Breast epithelium (tissue), 4 donors: Measurements from ENCODE around the gene PTGS1. TPM values are rescaled to one million over a fixed set of nuclear protein-coding genes. Genes with fewer than 3 reads are reported as not detected.
A peak's percentile ranks its signal among the peaks of the same experiment; 100 is the strongest.

Experiments used
- DNase-seq, 2 donors: peaks; one replicate each; pipeline ENCODE4 v3.0.0-alpha.2; 2019; ENCODE audit warnings: low spot score in 2 of 2
- H3K27ac ChIP-seq, 2 donors: fragments of 200-600 bp; sonication (generic) in 1 of 2; one replicate each; pipeline ENCODE4 v1.5.1; 2016 to 2019; ENCODE audit warnings: mild to moderate bottlenecking in 1 of 2
- H3K27me3 ChIP-seq, 2 donors: fragments of 200-600 bp; sonication (generic) in 1 of 2; one replicate each; pipeline versions ENCODE4 v1.5.1 to v1.6.0; 2017 to 2019; ENCODE audit warnings: control low read depth in 1 of 2, mild to moderate bottlenecking in 1 of 2
- H3K36me3 ChIP-seq: fragments of 200-600 bp; one replicate; pipeline ENCODE4 v1.5.1; 2019
- H3K4me1 ChIP-seq, 2 donors: fragments of 200-600 bp; sonication (generic); one replicate each; pipeline ENCODE4 v1.5.1; 2016 to 2019; ENCODE audit warnings: control low read depth in 1 of 2
- H3K4me3 ChIP-seq, 3 donors: fragments of 200-600 bp; sonication (generic); 1 replicate in 2 of 3; 2 replicates in 1 of 3; pipeline ENCODE4 v1.5.1; 2016 to 2019; ENCODE audit warnings: mild to moderate bottlenecking in 3 of 3, moderate library complexity in 2 of 3
- H3K9me3 ChIP-seq, 2 donors: fragments of 200-600 bp; sonication (generic) in 1 of 2; one replicate each; pipeline ENCODE4 v1.5.1; 2016 to 2019; ENCODE audit warnings: control low read depth in 1 of 2
- POLR2A ChIP-seq: fragments of 450-650 bp; IDR thresholded peaks from one replicate; pipeline ENCODE4 v1.6.1; 2016; ENCODE audit warnings: antibody characterized with exemption, mild to moderate bottlenecking, moderate library complexity
- POLR2AphosphoS5 ChIP-seq, 3 donors: sonication (generic); formaldehyde crosslinking; IDR thresholded peaks; one replicate each; pipeline ENCODE4 v1.6.1; 2017; ENCODE audit warnings: antibody characterized with exemption in 3 of 3
- intact Hi-C: fragments of 100-400 bp; cut with DNase I; formaldehyde crosslinking; loops from one replicate; pipeline ENCODE4 v1.15.1; 2023; ENCODE audit warnings: low total_unique reads
- total RNA-seq, 3 donors: library from RNA; depleted of rRNA; stranded (reverse); fragments of >200 nt; gene quantifications; one replicate each; pipeline ENCODE4 v1.1.0, GENCODE V29; 2016
- TF ChIP-seq, protein P1 (sequence below), 3 donors: fragments of 450-650 bp; IDR thresholded peaks; one replicate each; pipeline ENCODE4 v1.5.1; 2016 to 2017; ENCODE audit warnings: antibody characterized with exemption in 3 of 3, mild to moderate bottlenecking in 3 of 3, moderate library complexity in 3 of 3

PTGS1 gene
- total RNA-seq, 3 donors from 2014 or later: 2.6 to 8.0 (median 4.5) TPM

DNA sequence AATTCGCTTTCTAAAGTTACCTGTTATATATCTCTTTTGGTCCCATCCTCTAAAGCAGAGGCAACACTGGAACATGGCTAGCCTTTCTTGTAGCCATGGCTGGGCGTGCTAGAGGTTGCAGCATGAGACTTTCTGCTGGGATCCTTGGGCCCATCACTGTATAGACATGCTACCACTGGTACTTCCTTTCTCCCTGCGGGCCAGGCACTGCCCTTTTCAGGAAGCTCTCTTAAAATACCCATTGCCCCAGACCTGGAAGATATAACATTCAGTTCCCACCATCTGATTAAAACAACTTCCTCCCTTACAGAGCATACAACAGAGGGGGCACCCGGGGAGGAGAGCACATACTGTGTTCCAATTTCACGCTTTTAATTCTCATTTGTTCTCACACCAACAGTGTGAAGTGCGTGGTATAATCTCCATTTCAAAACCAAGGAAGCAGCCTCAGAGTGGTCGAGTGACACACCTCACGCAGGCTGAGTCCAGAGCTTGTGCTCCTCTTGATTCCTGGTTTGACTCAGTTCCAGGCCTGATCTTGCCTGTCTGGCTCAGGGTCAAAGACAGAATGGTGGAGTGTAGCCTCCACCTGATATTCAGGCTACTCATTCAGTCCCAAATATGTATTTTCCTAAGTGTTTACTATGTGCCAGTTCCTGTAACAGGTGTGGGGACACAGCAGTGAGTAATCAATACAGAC, 22.6 kb downstream of the PTGS1 start:
- Histone ChIP-seq H3K4me1 (peaks cover 0 to 3% of the 10 kb centered on the region in 2 donors), H3K9me3 (no peaks in the 10 kb centered on the region), H3K4me3 (no peak overlapping the region), H3K27ac (peak overlapping the region in 1 of 2 donors; percentile 82), H3K36me3 (no peaks in the 10 kb centered on the region), H3K27me3 (no peaks in the 10 kb centered on the region)
- no peak for DNase-seq
- intact Hi-C loops: no loop called here
- TF ChIP-seq POLR2AphosphoS5 (IDR thresholded peaks at IDR 0.05): no peak
- no peak for TF ChIP-seq POLR2A
- TF ChIP-seq, protein P1, sequence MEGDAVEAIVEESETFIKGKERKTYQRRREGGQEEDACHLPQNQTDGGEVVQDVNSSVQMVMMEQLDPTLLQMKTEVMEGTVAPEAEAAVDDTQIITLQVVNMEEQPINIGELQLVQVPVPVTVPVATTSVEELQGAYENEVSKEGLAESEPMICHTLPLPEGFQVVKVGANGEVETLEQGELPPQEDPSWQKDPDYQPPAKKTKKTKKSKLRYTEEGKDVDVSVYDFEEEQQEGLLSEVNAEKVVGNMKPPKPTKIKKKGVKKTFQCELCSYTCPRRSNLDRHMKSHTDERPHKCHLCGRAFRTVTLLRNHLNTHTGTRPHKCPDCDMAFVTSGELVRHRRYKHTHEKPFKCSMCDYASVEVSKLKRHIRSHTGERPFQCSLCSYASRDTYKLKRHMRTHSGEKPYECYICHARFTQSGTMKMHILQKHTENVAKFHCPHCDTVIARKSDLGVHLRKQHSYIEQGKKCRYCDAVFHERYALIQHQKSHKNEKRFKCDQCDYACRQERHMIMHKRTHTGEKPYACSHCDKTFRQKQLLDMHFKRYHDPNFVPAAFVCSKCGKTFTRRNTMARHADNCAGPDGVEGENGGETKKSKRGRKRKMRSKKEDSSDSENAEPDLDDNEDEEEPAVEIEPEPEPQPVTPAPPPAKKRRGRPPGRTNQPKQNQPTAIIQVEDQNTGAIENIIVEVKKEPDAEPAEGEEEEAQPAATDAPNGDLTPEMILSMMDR (IDR thresholded peaks at IDR 0.05): no peak

DNA sequence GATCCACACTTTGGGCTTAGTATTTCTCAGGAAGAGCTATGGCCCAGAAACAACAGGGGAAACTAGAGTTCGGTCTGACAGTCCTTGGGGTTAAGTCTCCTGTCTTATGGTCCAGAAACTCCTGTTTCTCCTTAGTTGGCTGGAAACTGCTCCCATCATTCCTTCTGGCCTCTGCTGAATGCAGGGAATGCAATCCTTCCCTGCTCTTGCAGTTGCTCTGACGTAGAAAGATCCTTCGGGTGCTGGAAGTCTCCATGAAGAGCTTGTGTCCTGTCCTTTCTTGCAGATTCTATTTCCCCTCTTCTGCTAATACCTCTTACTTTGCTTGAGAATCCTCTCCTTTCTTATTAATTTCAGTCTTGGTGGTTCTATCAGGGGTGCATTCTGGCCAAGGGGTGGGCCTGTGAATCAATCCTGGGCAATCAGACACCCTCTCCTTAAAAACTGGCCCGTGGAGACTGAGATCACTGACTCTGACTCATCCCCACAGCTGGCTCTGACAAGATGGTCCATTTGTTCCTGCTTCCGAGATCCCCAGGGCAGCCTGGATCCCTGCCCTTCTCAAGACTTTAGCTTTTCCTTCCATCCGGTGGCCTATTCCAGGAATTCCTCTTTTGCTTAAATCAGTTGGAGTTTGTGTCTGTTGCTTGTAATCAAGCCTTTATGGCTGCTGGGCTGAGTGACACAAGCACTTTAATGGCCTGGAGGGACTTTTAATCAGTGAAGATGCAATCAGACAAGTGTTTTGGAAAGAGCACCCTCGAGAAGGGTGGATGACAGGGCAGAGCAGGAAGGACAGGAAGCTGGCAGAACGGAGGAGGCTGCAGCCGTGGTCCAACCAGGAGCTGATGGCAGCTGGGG, 23.7 kb downstream of the PTGS1 start:
- peak overlapping the region; percentile 52 to 82 for H3K27ac ChIP-seq
- intact Hi-C loops: no loop called here
- peak overlapping the region in 1 of 3 donors; percentile 8 for H3K4me3 ChIP-seq
- DNase-seq: no peak
- H3K4me1 ChIP-seq: peaks cover 0 to 3% of the 10 kb centered on the region in 2 donors
- no peaks in the 10 kb centered on the region for H3K36me3 ChIP-seq
- H3K9me3 ChIP-seq: no peaks in the 10 kb centered on the region
- TF ChIP-seq, protein P1 (IDR thresholded peaks at IDR 0.05): no peak
- TF ChIP-seq POLR2AphosphoS5 (IDR thresholded peaks at IDR 0.05): no peak
- TF ChIP-seq POLR2A: no peak
- H3K27me3 ChIP-seq: no peaks in the 10 kb centered on the region

DNA sequence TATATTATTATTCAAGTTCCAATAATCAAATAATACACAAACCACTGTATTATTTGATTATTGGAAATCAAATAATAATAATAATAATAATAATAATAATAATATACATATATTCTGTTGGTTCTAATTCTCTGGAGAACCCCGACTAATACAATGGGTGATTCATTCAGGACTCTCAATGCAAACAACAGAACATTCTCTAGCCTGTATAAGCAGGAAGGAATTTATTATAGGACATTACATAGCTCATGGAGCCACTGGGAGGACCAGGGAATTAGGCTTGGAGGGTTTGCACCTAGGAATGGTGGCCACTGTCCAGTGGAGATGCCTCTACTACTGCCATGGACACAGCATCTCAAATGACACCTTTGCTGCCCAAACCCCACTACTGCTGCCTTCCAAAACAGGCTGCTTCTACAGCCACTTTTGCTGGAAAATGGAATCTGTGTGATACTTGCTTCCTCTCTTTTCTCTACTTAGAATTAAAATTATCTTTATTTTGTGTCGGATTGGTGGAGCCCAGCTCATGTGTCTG, 25.9 kb downstream of the PTGS1 start:
- intact Hi-C loops: no loop called here
- Histone ChIP-seq H3K4me1 (no peaks in the 10 kb centered on the region), H3K36me3 (no peaks in the 10 kb centered on the region), H3K27me3 (no peaks in the 10 kb centered on the region), H3K27ac (no peak overlapping the region), H3K4me3 (no peak overlapping the region), H3K9me3 (no peaks in the 10 kb centered on the region)
- TF ChIP-seq, protein P1 (IDR thresholded peaks at IDR 0.05): no peak
- TF ChIP-seq POLR2AphosphoS5 (IDR thresholded peaks at IDR 0.05) (no peak), POLR2A (no peak)
- DNase-seq: no peak

DNA sequence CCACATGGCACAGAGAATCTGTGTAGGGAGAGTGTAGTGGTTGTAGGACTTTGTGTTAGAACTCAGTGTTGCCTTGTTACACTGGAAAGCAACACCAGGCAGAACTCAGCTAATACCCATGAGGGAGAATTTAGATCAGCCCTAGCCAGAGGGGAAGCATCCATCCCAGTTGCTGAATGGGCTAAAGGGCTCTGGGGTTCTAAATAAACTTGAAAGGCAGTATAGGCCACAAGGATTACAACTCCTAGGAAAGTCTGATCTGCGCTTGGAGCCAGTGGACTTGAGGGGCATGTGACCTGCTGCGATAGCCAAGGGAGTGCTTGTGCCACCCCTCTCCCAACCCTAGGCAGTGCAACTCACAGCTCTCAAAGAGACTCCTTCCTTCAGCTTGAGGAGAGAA, 26.9 kb downstream of the PTGS1 start:
- TF ChIP-seq POLR2AphosphoS5 (IDR thresholded peaks at IDR 0.05) (no peak), POLR2A (no peak)
- TF ChIP-seq, protein P1 (IDR thresholded peaks at IDR 0.05): no peak
- Histone ChIP-seq H3K27ac (no peak overlapping the region), H3K4me1 (no peaks in the 10 kb centered on the region)

More for the DNA sequence above, 26.9 kb downstream of the PTGS1 start:
- H3K9me3 ChIP-seq: no peaks in the 10 kb centered on the region
- H3K4me3 ChIP-seq: no peak overlapping the region
- intact Hi-C loops: no loop called here
- no peaks in the 10 kb centered on the region for H3K27me3 ChIP-seq
- DNase-seq: no peak
- H3K36me3 ChIP-seq: no peaks in the 10 kb centered on the region
